Right cardiac atrium (tissue), 5 donors: ENCODE results near the gene MB21D2. TPM values are rescaled to one million over a fixed set of nuclear protein-coding genes. Genes with fewer than 3 reads are reported as not detected.
A peak's percentile ranks its signal among the peaks of the same experiment; 100 is the strongest.

Source experiments
- ATAC-seq, 2 donors: fragments of 200-7000 bp; cut with Tn5 transposase; one replicate each; pipeline versions ENCODE4 v1.8.0 to v1.9.1; 2020; ENCODE audit warnings: moderate library complexity in 2 of 2, mild to moderate bottlenecking in 1 of 2
- DNase-seq, 3 donors: peaks; one replicate each; pipeline ENCODE4 v3.0.0-alpha.2; 2020
- H3K27ac ChIP-seq: one replicate; pipeline ENCODE4 v1.5.1; 2013; ENCODE audit warnings: mild to moderate bottlenecking, low read length, control low read depth, moderate library complexity
- H3K27me3 ChIP-seq: one replicate; pipeline ENCODE4 v1.6.1; 2013; ENCODE audit not compliant: control insufficient read depth, insufficient read depth
- H3K4me1 ChIP-seq: one replicate; pipeline ENCODE4 v1.6.1; 2013; ENCODE audit warnings: low read length; ENCODE audit not compliant: control insufficient read depth, insufficient read depth
- H3K4me3 ChIP-seq: one replicate; pipeline ENCODE4 v1.5.1; 2013; ENCODE audit warnings: low read length, control low read depth
- H3K9me3 ChIP-seq: one replicate; pipeline ENCODE4 v1.6.1; 2013; ENCODE audit warnings: low read length; ENCODE audit not compliant: control insufficient read depth
- WGBS: extraction: QIAGEN DNeasy Blood & Tissue Kit; methylation state at CpG from one replicate; pipeline ENCODE4 v1.1.7; 2013; 5-methylcytosine and 5-hydroxymethylcytosine counted together
- intact Hi-C, 4 donors: fragments of 100-400 bp; cut with DNase I; formaldehyde crosslinking; loops; one replicate each; pipeline versions ENCODE4 v1.11.0 to v1.14.0; 2022 to 2023
- polyA plus RNA-seq: library from polyadenylated mRNA; stranded (reverse); fragments of 200-250 nt; gene quantifications from one replicate; pipeline ENCODE4 v1.2.3, GENCODE V29; 2013
- total RNA-seq, 4 donors: library from RNA; stranded (reverse); fragmentation: NEBNext Ultra II Directional; extraction: Animal tissue kit (Norgen Biotek cat#: 25700); gene quantifications; one replicate each; pipeline ENCODE4 v1.2.1, GENCODE V29; 2021
- donor health status: healthy with polysubstance abuse.
- donor health status: DM: no; HTN: yes; CAD: no.
- donor health status: DM: no; HTN: no; CAD: no.
- donor health status: DM: no; HTN: yes; CAD: no; lungs with severe emphysema.
- donor health status: DM: yes; HTN: yes; CAD: no.

MB21D2 gene
- total and polyA plus RNA-seq, 5 donors: 1.3 to 3.9 (median 3.5) TPM

GRCh38 chr3:192831801-192832347, 85.8 kb downstream of the MB21D2 start:
- 67% methylated on average over 1 of the region's 1 CpG for WGBS
- DNase-seq (no peak), ATAC-seq (no peak)
- intact Hi-C loops: loop anchor here in 1 of 4 donors (10.0 kb wide), 1 partner anchor 83 kb away; the partner anchor contains the start of gene MB21D2
- H3K9me3 ChIP-seq: no peaks in the 10 kb centered on the region
- no peak overlapping the region for H3K27ac ChIP-seq
- H3K4me3 ChIP-seq: no peak overlapping the region
- no peaks in the 10 kb centered on the region for H3K27me3 ChIP-seq
- H3K4me1 ChIP-seq: peaks cover 8% of the 10 kb centered on the region

DNA sequence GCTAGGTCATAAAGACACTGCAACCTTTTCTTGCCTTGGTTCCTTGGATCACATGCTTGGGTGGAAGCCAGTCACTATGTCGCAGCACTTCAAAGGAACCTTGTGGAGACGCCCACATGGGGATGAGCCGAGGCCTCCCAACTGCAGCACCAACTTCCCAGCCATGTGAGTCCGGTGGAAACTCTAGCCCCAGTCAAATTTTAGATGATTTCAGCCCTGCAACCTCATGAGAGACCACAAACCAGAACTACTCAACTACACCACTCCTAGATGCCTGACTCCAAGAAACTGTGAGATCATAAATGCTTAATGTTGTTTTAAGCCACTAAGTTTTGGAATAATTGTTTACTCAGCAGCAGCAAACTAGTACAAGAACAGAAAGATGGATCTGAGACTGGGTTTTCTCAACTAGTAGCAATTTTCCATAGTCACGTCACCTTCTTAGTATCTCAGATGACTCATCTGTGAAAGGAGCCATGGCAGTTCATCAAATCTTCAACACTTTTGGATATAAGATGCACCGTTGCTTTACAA, 86.5 kb downstream of the MB21D2 start:
- ATAC-seq: peak in 1 of 2 donors; percentile 31
- no peak for DNase-seq
- Histone ChIP-seq H3K27me3 (no peaks in the 10 kb centered on the region), H3K4me1 (peaks cover 7% of the 10 kb centered on the region), H3K9me3 (no peaks in the 10 kb centered on the region), H3K27ac (peak overlapping the region; percentile 19), H3K4me3 (no peak overlapping the region)
- intact Hi-C loops: loop anchor here in 1 of 4 donors (10.0 kb wide), 1 partner anchor 84 kb away; the partner anchor contains the start of gene MB21D2
- WGBS: 67% methylated on average over 6 of the region's 6 CpGs

- 75% methylated on average over 7 of the region's 7 CpGs for WGBS
- Histone ChIP-seq H3K27me3 (no peaks in the 10 kb centered on the region), H3K27ac (no peak overlapping the region), H3K4me1 (peaks cover 7% of the 10 kb centered on the region), H3K9me3 (no peaks in the 10 kb centered on the region), H3K4me3 (no peak overlapping the region)
- DNase-seq (no peak), ATAC-seq (no peak)
- intact Hi-C loops: loop anchor here in 1 of 4 donors (10.0 kb wide), 1 partner anchor 84 kb away; the partner anchor contains the start of gene MB21D2
Observed at GRCh38 chr3:192830291-192831110, 87.2 kb downstream of the MB21D2 start.

DNA sequence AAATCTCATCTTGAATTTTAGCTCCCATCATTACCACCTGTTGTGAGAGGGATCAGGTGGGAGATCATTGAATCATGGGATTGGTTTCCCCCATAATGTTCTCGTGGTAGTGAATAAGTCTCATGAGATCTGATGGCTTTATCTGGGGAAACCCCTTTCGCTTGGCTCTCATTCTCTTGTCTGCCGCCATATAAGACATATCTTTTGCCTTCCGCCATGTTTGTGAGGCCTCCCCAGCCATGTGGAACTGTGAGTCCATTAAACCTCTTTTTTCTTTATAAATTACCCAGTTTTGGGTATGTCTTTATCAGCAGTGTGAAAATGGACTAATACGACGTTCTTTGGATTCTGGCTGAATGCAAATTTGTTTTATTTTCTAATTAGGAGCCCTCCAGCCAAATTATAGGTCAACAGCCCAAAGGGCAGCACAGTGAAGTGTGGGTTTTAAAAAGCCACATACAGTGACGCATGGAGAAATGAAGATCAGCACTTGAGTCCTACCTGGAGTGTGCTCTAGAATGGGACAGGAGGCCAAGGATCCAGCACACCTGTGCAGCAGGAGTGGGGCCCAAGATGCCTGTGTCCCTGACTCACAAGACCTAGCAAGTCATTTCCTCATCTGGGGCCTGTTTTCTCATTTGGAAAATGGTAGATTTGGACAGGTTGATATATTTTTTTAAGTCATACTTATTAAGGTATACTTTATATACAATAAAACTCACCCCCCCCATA, 89.6 kb downstream of the MB21D2 start:
- intact Hi-C loops: loop anchor here in 2 of 4 donors (10.0 kb wide), 2 partner anchors 87 to 637 kb away; partner anchors contain the start of gene MB21D2 (in 1 of the 2)
- Histone ChIP-seq H3K4me3 (no peak overlapping the region), H3K27ac (no peak overlapping the region), H3K9me3 (no peaks in the 10 kb centered on the region), H3K27me3 (no peaks in the 10 kb centered on the region), H3K4me1 (peaks cover 1% of the 10 kb centered on the region)
- ATAC-seq (no peak), DNase-seq (no peak)
- 98% methylated on average over 7 of the region's 7 CpGs for WGBS

DNA sequence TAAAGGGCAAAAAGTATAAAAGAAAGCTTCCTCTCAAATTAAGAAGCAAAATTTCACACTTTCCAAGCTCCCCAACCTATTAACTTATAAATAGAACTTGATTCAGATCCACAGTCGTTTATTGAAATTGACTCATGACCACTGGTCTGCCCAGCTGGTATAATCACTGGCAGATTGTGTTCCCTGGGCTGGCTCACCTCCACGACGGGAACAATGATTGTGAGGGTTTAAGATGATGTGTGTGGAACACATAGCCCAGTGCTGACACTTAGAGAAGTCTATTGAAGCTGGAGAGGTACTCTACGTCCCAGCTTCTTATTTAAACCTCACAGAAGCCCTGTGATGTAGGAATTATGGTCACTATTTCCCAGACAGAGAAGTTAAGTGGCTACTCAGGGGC, 90.4 kb downstream of the MB21D2 start:
- 68% methylated on average over 4 of the region's 4 CpGs for WGBS
- DNase-seq (no peak), ATAC-seq (no peak)
- no peaks in the 10 kb centered on the region for H3K27me3 ChIP-seq
- no peaks in the 10 kb centered on the region for H3K9me3 ChIP-seq
- H3K4me3 ChIP-seq: no peak overlapping the region
- H3K27ac ChIP-seq: no peak overlapping the region
- H3K4me1 ChIP-seq: peaks cover 1% of the 10 kb centered on the region
- intact Hi-C loops: loop anchor here in 2 of 4 donors (10.0 kb wide), 2 partner anchors 88 to 638 kb away; partner anchors contain the start of gene MB21D2 (in 1 of the 2)

DNA sequence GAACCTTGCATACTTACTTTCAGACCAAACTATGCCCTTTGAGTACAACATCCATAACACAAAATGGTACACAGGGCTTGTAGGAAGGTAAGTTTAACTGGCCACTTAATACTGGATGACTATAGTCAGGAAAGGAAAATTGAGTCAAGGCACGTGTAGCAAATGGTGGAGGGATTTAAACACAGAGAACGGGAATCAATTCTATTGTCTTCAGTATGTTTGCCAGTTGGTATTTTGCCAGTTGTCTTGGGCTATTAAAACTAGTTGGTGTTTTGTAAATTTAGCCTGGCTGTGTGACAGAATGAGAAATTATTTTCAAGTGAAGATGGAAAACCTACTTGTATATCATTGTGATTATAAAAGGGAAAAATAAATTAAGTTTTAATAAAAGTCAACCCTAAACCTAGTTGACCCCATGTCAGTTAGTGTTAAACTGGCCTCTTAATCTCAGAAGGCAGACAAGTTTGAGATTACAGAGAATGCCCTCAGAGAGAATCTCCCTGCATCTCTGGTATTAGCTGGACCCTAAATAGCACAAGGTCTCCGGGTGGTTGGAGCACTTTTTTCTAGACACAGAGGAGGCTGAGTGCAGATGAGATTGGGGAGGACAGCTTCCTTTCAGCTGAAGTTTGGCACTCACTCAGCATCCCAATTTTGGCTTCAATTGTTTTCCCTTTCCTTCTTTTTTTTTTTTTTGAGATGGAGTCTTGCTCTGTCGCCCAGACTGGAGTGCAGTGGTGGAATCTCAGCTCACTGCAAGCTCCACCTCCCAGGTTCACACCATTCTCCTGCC, 91.2 kb downstream of the MB21D2 start:
- Histone ChIP-seq H3K27me3 (no peaks in the 10 kb centered on the region), H3K27ac (no peak overlapping the region), H3K9me3 (no peaks in the 10 kb centered on the region), H3K4me3 (no peak overlapping the region), H3K4me1 (peaks cover 1% of the 10 kb centered on the region)
- WGBS: 31% methylated on average over 4 of the region's 4 CpGs
- intact Hi-C loops: loop anchor here in 2 of 4 donors (10.0 kb wide), 2 partner anchors 88 to 638 kb away; partner anchors contain the start of gene MB21D2 (in 1 of the 2)
- ATAC-seq (no peak), DNase-seq (no peak)

GRCh38 chr3:192825657-192826200, 91.9 kb downstream of the MB21D2 start:
- Histone ChIP-seq H3K4me1 (peaks cover 1% of the 10 kb centered on the region), H3K27me3 (no peaks in the 10 kb centered on the region), H3K27ac (no peak overlapping the region), H3K4me3 (no peak overlapping the region), H3K9me3 (no peaks in the 10 kb centered on the region)
- peak; percentile 44 to 45 for ATAC-seq
- no peak for DNase-seq
- intact Hi-C loops: loop anchor here in 2 of 4 donors (10.0 kb wide), 2 partner anchors 89 to 639 kb away; partner anchors contain the start of gene MB21D2 (in 1 of the 2)
- WGBS: 70% methylated on average over 2 of the region's 2 CpGs

DNA sequence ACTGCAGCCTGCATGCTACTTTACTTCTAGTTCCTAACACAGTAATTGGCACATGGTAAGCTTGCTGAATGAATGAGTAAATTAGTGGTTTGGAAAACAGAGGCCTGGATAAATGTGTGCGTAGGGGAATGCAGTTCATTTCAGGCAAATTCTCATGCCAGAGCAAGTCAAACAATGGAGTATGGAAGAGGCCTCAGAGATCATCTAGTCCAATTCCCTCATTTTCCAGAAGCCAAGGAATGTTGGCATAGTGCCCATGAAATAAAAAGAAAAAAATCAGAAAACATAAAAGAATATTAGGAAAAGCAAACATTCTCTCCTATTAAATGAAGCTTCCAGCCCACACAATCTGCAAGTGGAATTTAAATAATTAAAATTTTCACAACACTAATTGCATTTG, 92.4 kb downstream of the MB21D2 start:
- peak; percentile 42 to 69 for ATAC-seq
- intact Hi-C loops: loop anchor here in 2 of 4 donors (10.0 kb wide), 2 partner anchors 90 to 640 kb away; partner anchors contain the start of gene MB21D2 (in 1 of the 2)

DNA sequence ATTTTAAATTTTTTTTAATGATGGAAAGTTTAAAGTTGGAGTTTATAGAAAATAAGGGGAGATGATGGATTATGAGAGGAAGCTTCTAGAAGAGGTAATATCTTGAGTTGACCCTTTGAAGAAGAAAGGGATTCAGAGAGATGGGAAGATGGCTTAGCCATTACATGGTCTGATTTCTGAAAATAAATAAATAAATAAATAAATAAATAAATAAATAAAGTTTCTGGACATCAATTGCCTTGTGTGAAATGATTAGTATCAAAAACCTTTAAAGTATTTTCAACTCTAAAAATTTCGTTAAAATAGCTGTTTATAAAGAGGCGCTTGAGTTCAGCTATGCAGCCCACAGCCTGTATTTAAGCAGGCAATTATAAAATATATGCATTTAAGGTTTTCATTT, 93.3 kb downstream of the MB21D2 start:
- Histone ChIP-seq H3K4me3 (no peak overlapping the region), H3K4me1 (peaks cover 2% of the 10 kb centered on the region), H3K27ac (no peak overlapping the region), H3K27me3 (no peaks in the 10 kb centered on the region), H3K9me3 (no peaks in the 10 kb centered on the region)
- 90% methylated on average over 2 of the region's 2 CpGs for WGBS
- ATAC-seq: no peak
- intact Hi-C loops: loop anchor here in 2 of 4 donors (10.0 kb wide), 2 partner anchors 90 to 640 kb away; partner anchors contain the start of gene MB21D2 (in 1 of the 2)
- no peak for DNase-seq

More for the DNA sequence above, 92.4 kb downstream of the MB21D2 start:
- DNase-seq: no peak
- Histone ChIP-seq H3K4me3 (no peak overlapping the region), H3K27ac (no peak overlapping the region), H3K27me3 (no peaks in the 10 kb centered on the region), H3K9me3 (no peaks in the 10 kb centered on the region), H3K4me1 (peaks cover 1% of the 10 kb centered on the region)
- WGBS: 48% methylated on average over 1 of the region's 1 CpG
